Neural progenitor cell (in vitro differentiated cells): ENCODE results near the gene IMPDH1. TPM values are rescaled to one million over a fixed set of nuclear protein-coding genes. Genes with fewer than 3 reads are reported as not detected.

Experiments
- DNase-seq: peaks from one replicate; pipeline ENCODE4 v3.0.0-alpha.2; 2016; ENCODE audit warnings: low spot score
- H2AFZ ChIP-seq: fragments of 200-600 bp; sonication (generic); replicated peaks from 2 replicates; pipeline ENCODE4 v1.6.1; 2016; ENCODE audit warnings: antibody characterized with exemption
- H3F3A ChIP-seq: fragments of 200-600 bp; sonication (generic); 2 replicates; pipeline ENCODE4 v1.6.1; 2016; ENCODE audit warnings: antibody characterized with exemption, low read depth
- H3K27ac ChIP-seq: fragments of 200-600 bp; sonication (generic); 2 replicates; pipeline ENCODE4 v1.5.1; 2016; ENCODE audit warnings: mild to moderate bottlenecking
- H3K27me3 ChIP-seq: fragments of 200-600 bp; sonication (generic); 2 replicates; pipeline ENCODE4 v1.6.1; 2016; ENCODE audit warnings: mild to moderate bottlenecking, moderate library complexity
- H3K36me3 ChIP-seq: fragments of 200-600 bp; sonication (generic); 2 replicates; pipeline ENCODE4 v1.5.1; 2016
- H3K4me1 ChIP-seq: fragments of 200-600 bp; sonication (generic); 2 replicates; pipeline ENCODE4 v1.6.1; 2016; ENCODE audit warnings: mixed run types
- H3K4me2 ChIP-seq: fragments of 200-600 bp; sonication (generic); 2 replicates; pipeline ENCODE4 v1.6.1; 2016
- H3K4me3 ChIP-seq: fragments of 200-600 bp; sonication (generic); 2 replicates; pipeline ENCODE4 v1.5.1; 2016
- H3K79me2 ChIP-seq: fragments of 200-600 bp; sonication (generic); 2 replicates; pipeline ENCODE4 v1.6.1; 2016; ENCODE audit warnings: low read depth
- H3K9ac ChIP-seq: fragments of 200-600 bp; sonication (generic); 2 replicates; pipeline ENCODE4 v1.6.1; 2016
- H3K9me3 ChIP-seq: fragments of 200-600 bp; sonication (generic); 2 replicates; pipeline ENCODE4 v1.5.1; 2016; ENCODE audit warnings: low read depth
- H4K20me1 ChIP-seq: fragments of 200-600 bp; sonication (generic); 2 replicates; pipeline ENCODE4 v1.6.1; 2016; ENCODE audit warnings: low read depth
- H3K27ac Mint-ChIP-seq: 3 replicates; pipeline ENCODE4 v1.8.0; 2021; ENCODE audit warnings: mixed read lengths
- H3K27me3 Mint-ChIP-seq: 2 replicates; pipeline ENCODE4 v1.8.0; 2022; ENCODE audit warnings: low read depth, mild to moderate bottlenecking, inconsistent platforms, moderate library complexity, mixed read lengths; ENCODE audit not compliant: insufficient read depth
- H3K36me3 Mint-ChIP-seq: 3 replicates; pipeline ENCODE4 v1.8.0; 2021; ENCODE audit warnings: mixed read lengths
- H3K4me1 Mint-ChIP-seq: 3 replicates; pipeline ENCODE4 v1.8.0; 2021; ENCODE audit warnings: mixed read lengths
- H3K4me3 Mint-ChIP-seq: 3 replicates; pipeline ENCODE4 v1.8.0; 2021; ENCODE audit warnings: mild to moderate bottlenecking, moderate library complexity, mixed read lengths
- H3K9me3 Mint-ChIP-seq: 3 replicates; pipeline ENCODE4 v1.8.0; 2020; ENCODE audit warnings: mixed read lengths
- EZH2 ChIP-seq: fragments of 200-600 bp; sonication (generic); IDR thresholded peaks from 2 replicates; pipeline ENCODE4 v1.6.1; 2017; ENCODE audit warnings: antibody characterized with exemption, mild to moderate bottlenecking, moderate library complexity
- EZH2phosphoT487 ChIP-seq: fragments of 200-600 bp; sonication (generic); IDR thresholded peaks from 2 replicates; pipeline ENCODE4 v1.6.1; 2017; ENCODE audit warnings: antibody characterized with exemption
- total RNA-seq: library from RNA; depleted of rRNA; stranded (reverse); fragments of >200 nt; gene quantifications from 2 replicates; pipeline ENCODE4 v1.2.3, GENCODE V29; 2015; ENCODE audit warnings: low replicate concordance
- TF ChIP-seq, protein P1 (sequence below): fragments of 200-600 bp; sonication (generic); IDR thresholded peaks from 2 replicates; pipeline ENCODE4 v1.5.1; 2017; ENCODE audit warnings: antibody characterized with exemption, mild to moderate bottlenecking

Gene IMPDH1
- total RNA-seq, 1 donor from 2014 or later = 17.0 TPM

DNA sequence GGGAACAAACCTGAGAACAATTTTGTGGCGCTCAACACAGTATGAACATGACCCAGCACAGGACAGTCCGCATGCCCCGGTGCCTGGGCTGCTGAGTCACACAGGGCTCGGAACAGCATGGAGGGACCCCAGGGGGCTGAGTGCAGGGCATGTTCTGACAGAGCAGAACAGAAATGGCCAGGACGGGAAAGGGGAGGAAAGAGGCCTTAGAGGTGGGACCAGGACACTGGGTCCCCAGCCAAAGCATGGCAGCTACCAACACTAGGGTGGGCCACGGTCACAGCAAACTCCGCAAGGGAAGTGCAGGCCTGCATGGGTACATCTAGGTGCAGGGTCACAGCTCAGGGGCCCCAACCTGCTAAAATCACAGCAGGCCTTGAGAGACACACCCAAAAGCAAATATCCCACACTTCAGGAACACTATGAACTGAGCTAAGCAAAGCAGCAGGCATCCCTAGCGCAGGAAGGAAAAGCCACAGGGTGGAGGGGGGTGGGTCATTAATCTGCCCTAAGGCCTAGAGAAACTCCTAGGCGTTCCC is 5.6 kb downstream of the IMPDH1 start:
- Histone ChIP-seq H4K20me1 (peaks cover 29% of the 10 kb centered on the region), H3K27me3 (peaks cover 69% of the 10 kb centered on the region), H2AFZ (no peak overlapping the region), H3K4me1 (peaks cover 34% of the 10 kb centered on the region), H3F3A (peaks cover 37% of the 10 kb centered on the region), H3K27ac (no peak overlapping the region), H3K9ac (no peak overlapping the region), H3K36me3 (no peaks in the 10 kb centered on the region), H3K79me2 (no peaks in the 10 kb centered on the region), H3K4me2 (no peak overlapping the region), H3K4me3 (no peak overlapping the region), H3K9me3 (no peaks in the 10 kb centered on the region)
- Mint-ChIP-seq H3K27me3 (peaks cover 32% of the 10 kb centered on the region), H3K4me1 (peaks cover 44% of the 10 kb centered on the region), H3K36me3 (peaks cover 4% of the 10 kb centered on the region), H3K9me3 (no peaks in the 10 kb centered on the region), H3K27ac (no peak overlapping the region), H3K4me3 (peak overlapping the region; percentile 84)
- no peak for DNase-seq
- no peak for TF ChIP-seq EZH2
- no peak for TF ChIP-seq EZH2phosphoT487
- TF ChIP-seq, protein P1, sequence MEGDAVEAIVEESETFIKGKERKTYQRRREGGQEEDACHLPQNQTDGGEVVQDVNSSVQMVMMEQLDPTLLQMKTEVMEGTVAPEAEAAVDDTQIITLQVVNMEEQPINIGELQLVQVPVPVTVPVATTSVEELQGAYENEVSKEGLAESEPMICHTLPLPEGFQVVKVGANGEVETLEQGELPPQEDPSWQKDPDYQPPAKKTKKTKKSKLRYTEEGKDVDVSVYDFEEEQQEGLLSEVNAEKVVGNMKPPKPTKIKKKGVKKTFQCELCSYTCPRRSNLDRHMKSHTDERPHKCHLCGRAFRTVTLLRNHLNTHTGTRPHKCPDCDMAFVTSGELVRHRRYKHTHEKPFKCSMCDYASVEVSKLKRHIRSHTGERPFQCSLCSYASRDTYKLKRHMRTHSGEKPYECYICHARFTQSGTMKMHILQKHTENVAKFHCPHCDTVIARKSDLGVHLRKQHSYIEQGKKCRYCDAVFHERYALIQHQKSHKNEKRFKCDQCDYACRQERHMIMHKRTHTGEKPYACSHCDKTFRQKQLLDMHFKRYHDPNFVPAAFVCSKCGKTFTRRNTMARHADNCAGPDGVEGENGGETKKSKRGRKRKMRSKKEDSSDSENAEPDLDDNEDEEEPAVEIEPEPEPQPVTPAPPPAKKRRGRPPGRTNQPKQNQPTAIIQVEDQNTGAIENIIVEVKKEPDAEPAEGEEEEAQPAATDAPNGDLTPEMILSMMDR = no peak

DNA sequence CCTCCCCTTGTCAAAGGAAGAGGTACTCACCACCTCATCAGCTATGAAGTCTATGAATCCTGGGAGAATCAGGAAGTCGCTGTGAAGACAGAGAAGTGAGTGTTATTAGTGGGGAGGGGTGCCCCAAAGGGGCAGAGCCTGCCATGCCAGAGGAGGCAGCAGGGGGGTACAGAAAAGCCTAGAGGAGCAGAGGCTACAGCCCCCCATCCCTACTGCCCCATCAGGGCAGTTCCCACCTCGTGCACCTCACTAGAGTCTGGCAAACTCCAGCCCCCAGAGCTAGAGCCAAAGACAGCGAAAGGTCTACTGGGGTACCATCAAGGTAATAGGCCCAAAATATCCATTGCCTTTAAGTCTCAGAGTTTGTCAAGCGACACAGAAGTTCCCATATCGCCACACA is 6.1 kb downstream of the IMPDH1 start:
- Histone ChIP-seq H3K9me3 (no peaks in the 10 kb centered on the region), H3K9ac (no peak overlapping the region), H3K4me3 (no peak overlapping the region), H3K36me3 (no peaks in the 10 kb centered on the region), H3K27ac (no peak overlapping the region), H3F3A (peaks cover 31% of the 10 kb centered on the region), H3K4me1 (peaks cover 28% of the 10 kb centered on the region), H3K79me2 (no peaks in the 10 kb centered on the region), H3K4me2 (no peak overlapping the region), H4K20me1 (peaks cover 23% of the 10 kb centered on the region), H2AFZ (no peak overlapping the region), H3K27me3 (peaks cover 64% of the 10 kb centered on the region)
- no peak for DNase-seq
- Mint-ChIP-seq H3K27ac (peak overlapping the region; percentile 13), H3K9me3 (no peaks in the 10 kb centered on the region), H3K4me3 (peak overlapping the region; percentile 84), H3K27me3 (peaks cover 26% of the 10 kb centered on the region), H3K36me3 (peaks cover 4% of the 10 kb centered on the region), H3K4me1 (peaks cover 39% of the 10 kb centered on the region)
- TF ChIP-seq EZH2phosphoT487 (no peak), EZH2 (no peak)
- TF ChIP-seq, protein P1 = no peak

DNA sequence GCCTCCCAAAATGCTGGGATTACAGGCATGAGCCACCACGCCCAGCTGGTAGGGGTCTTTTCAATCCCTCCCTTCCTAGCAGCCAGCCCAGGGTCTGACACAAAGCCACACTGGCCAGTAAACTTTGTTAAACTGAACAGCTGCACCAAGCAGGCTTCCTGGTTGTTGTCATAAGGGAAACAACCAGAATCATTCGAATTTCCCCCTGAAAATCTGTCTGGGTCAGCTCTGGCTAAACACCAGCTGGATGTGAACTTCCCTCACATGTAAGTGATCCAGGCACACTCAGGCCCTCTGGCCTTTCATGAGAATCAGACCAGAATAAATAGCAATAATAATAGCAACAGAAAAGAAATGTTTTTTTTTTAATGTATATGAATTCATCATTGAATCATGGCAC is 7.4 kb downstream of the IMPDH1 start:
- no peak overlapping the region for H3K27ac Mint-ChIP-seq
- peaks cover 18% of the 10 kb centered on the region for H3K27me3 Mint-ChIP-seq
- Histone ChIP-seq H3K36me3 (no peaks in the 10 kb centered on the region), H3K9ac (no peak overlapping the region), H4K20me1 (peaks cover 10% of the 10 kb centered on the region), H3K4me2 (no peak overlapping the region), H3K9me3 (no peaks in the 10 kb centered on the region), H3K27ac (no peak overlapping the region), H3K4me3 (no peak overlapping the region), H3K27me3 (peaks cover 50% of the 10 kb centered on the region), H2AFZ (no peak overlapping the region), H3F3A (peaks cover 18% of the 10 kb centered on the region), H3K4me1 (peaks cover 15% of the 10 kb centered on the region), H3K79me2 (no peaks in the 10 kb centered on the region)
- H3K4me3 Mint-ChIP-seq = no peak overlapping the region
- TF ChIP-seq EZH2phosphoT487 (no peak), EZH2 (no peak)
- TF ChIP-seq, protein P1 = no peak
- DNase-seq = no peak
- H3K36me3 Mint-ChIP-seq = peaks cover 4% of the 10 kb centered on the region
- H3K9me3 Mint-ChIP-seq = no peaks in the 10 kb centered on the region
- peaks cover 28% of the 10 kb centered on the region for H3K4me1 Mint-ChIP-seq
